Measurements from ENCODE around the gene C12orf50. TPM values are rescaled to one million over a fixed set of nuclear protein-coding genes. Genes with fewer than 3 reads are reported as not detected.

C12orf50 gene
- total and polyA plus RNA-seq, 2 of the 8 experiments (the other 6 are each of a cell fraction or from before 2014, with no cell fraction given): not detected

DNA sequence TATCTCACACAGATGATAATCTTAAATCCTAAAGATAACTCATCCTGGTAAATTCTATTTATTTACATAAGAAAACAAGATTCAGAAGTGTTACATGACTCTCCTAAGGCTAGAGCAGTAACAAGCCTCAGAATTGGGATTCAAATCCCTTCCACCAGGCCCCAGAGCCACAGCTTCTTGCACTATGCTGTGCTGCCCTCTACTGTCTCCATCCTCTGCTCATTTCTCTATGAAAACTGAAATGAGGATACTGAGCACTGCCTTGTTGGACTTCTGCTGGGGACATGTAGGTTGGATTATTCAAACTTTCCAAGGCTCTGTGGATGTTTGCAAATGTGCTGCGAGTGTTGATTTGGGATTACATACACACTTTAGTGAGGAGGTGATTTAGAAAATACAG lies 23.5 kb upstream of the C12orf50 start (continued):
- TF ChIP-seq, protein P1, sequence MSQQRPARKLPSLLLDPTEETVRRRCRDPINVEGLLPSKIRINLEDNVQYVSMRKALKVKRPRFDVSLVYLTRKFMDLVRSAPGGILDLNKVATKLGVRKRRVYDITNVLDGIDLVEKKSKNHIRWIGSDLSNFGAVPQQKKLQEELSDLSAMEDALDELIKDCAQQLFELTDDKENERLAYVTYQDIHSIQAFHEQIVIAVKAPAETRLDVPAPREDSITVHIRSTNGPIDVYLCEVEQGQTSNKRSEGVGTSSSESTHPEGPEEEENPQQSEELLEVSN (IDR thresholded peaks at IDR 0.05): no peak
- peak; percentile 62 to 72 for TF ChIP-seq RAD21 (IDR thresholded peaks at IDR 0.05 in 1 of 2, conservative IDR thresholded peaks at IDR 0.05 in 1 of 2; ENCODE audit: low read depth in 2 of 2, low read length in 2 of 2)
- TF ChIP-seq TEAD4 (IDR thresholded peaks at IDR 0.05; ENCODE audit: low read depth, low read length): no peak
- TF ChIP-seq SUZ12 (IDR thresholded peaks at IDR 0.05; ENCODE audit: low read length): no peak

Measured in H1 (cell line).